Panc1 (cell line): Measurements from ENCODE around the gene GCC2. TPM values are rescaled to one million over a fixed set of nuclear protein-coding genes. Genes with fewer than 3 reads are reported as not detected.

ENCODE experiments used
- ATAC-seq: fragments of 200-7000 bp; cut with Tn5 transposase; 2 replicates; pipeline ENCODE4 v1.9.1; 2020; ENCODE audit warnings: mild to moderate bottlenecking, moderate library complexity
- BruUV-seq: library from RNA; stranded (reverse); fragments of 400-500 nt; replicated peaks from 2 replicates; lab custom pipeline; 2021; lab: Mats Ljungman, UMichigan
- CTCF ChIA-PET: fragments of 300-600 bp; sonication (Branson Sonifier 250); formaldehyde crosslinking; loops from one replicate; lab custom pipeline; 2022; ENCODE audit warnings: antibody characterized with exemption; lab: Charles Lee
- POLR2A ChIA-PET: fragments of 300-600 bp; sonication (Branson Sonifier 250); formaldehyde crosslinking; loops from one replicate; lab custom pipeline; 2022; ENCODE audit warnings: antibody characterized with exemption; lab: Charles Lee
- DNase-seq: peaks from one replicate; pipeline ENCODE4 v3.0.0-alpha.2; 2010; ENCODE audit warnings: low read depth, low spot score
- H3K27ac ChIP-seq: 2 replicates; pipeline ENCODE4 v1.5.1; 2011; ENCODE audit warnings: mild to moderate bottlenecking, low read length, inconsistent platforms
- H3K27me3 ChIP-seq: fragments of 200-500 bp; sonication (Bioruptor generic); 2 replicates; pipeline ENCODE4 v1.6.0; 2014; ENCODE audit warnings: low read length, inconsistent platforms; ENCODE audit not compliant: control insufficient read depth, insufficient read depth
- H3K36me3 ChIP-seq: fragments of 200-500 bp; sonication (Bioruptor generic); 2 replicates; pipeline ENCODE4 v1.5.1; 2014; ENCODE audit warnings: inconsistent platforms, mild to moderate bottlenecking, low read length, moderate library complexity; ENCODE audit not compliant: control insufficient read depth, insufficient read depth
- H3K4me1 ChIP-seq: 2 replicates; pipeline ENCODE4 v1.5.1; 2011; ENCODE audit warnings: inconsistent platforms, mild to moderate bottlenecking, low read length, moderate library complexity; ENCODE audit not compliant: control insufficient read depth, insufficient read depth
- H3K4me3 ChIP-seq, 2 experiments: 2 replicates each; pipeline ENCODE4 v1.5.1; 2011 to 2012; ENCODE audit warnings: low read depth in 2 of 2, low read length in 2 of 2, mild to moderate bottlenecking in 2 of 2, inconsistent platforms in 1 of 2, moderate library complexity in 1 of 2
- H3K9me3 ChIP-seq: fragments of 200-500 bp; sonication (Bioruptor generic); 2 replicates; pipeline ENCODE4 v1.5.1; 2014; ENCODE audit warnings: low read depth, mild to moderate bottlenecking, inconsistent platforms, low read length, moderate library complexity; ENCODE audit not compliant: control insufficient read depth, insufficient read depth
- CTCF ChIP-seq: fragments of 450-650 bp; IDR thresholded peaks from 2 replicates; pipeline ENCODE4 v1.5.1; 2017; ENCODE audit warnings: mild to moderate bottlenecking
- POLR2AphosphoS5 ChIP-seq: IDR thresholded peaks from 2 replicates; pipeline ENCODE4 v1.6.1; 2012; ENCODE audit warnings: mild to moderate bottlenecking, low read depth, low read length, moderate library complexity
- REST ChIP-seq, 2 experiments: IDR thresholded peaks; 2 replicates each; pipeline ENCODE4 v1.6.1; 2011 to 2012; ENCODE audit warnings: low read depth in 2 of 2, control low read depth in 1 of 2, low read length in 1 of 2, mild to moderate bottlenecking in 1 of 2, moderate library complexity in 1 of 2; ENCODE audit not compliant: insufficient read depth in 1 of 2
- SIN3A ChIP-seq: IDR thresholded peaks from 2 replicates; pipeline ENCODE4 v1.6.1; 2012; ENCODE audit warnings: low read depth, mild to moderate bottlenecking, low read length, moderate library complexity, borderline replicate concordance; ENCODE audit not compliant: insufficient read depth
- TCF7L2 ChIP-seq: IDR thresholded peaks from 2 replicates; pipeline ENCODE4 v1.6.1; 2011; ENCODE audit warnings: mild to moderate bottlenecking, low read depth, low read length, inconsistent platforms
- in situ Hi-C: cut with HindIII; loops from 2 replicates; pipeline ENCODE4 v1.10.0; 2016; ENCODE audit warnings: low sequenced_read_pairs, low pct_unique_long_range_greater_than_20kb
- intact Hi-C: fragments of 100-400 bp; cut with micrococcal nuclease; formaldehyde crosslinking; loops from one replicate; pipeline ENCODE4 v1.10.0; 2022; ENCODE audit not compliant: unreplicated experiment
- total RNA-seq: library from RNA; stranded (reverse); gene quantifications from one replicate; pipeline ENCODE4 v1.2.1, GENCODE V29; 2021; ENCODE audit not compliant: unreplicated experiment

Gene GCC2
- total RNA-seq, 1 experiment from 2014 or later: 23.4 TPM

- Histone ChIP-seq H3K27ac (no peak overlapping the region), H3K27me3 (no peaks in the 10 kb centered on the region), H3K4me3 (no peak overlapping the region), H3K4me1 (peaks cover 6% of the 10 kb centered on the region), H3K9me3 (no peaks in the 10 kb centered on the region), H3K36me3 (peaks cover 1% of the 10 kb centered on the region; the same call in 1 of the 2 replicates)
- ChIA-PET CTCF (no interaction called here), POLR2A (no interaction called here)
- intact Hi-C loops (no loop called here), in situ Hi-C loops (loop anchor here (25.0 kb wide), 1 partner anchor 108 kb away; no protein-coding TSS in a partner anchor)
- TF ChIP-seq CTCF: no peak
- TF ChIP-seq POLR2AphosphoS5: no peak
- TF ChIP-seq REST (IDR thresholded peaks at IDR 0.05; ENCODE audit: insufficient read depth in 1 of 2, low read depth in 2 of 2, low read length in 1 of 2): no peak
- no peak for TF ChIP-seq SIN3A
- TF ChIP-seq TCF7L2: no peak
- DNase-seq: no peak
- BruUV-seq: no TSS peak
- no peak for ATAC-seq
These were observed 5.4 kb downstream of the GCC2 start for GRCh38 chr2:108454440-108454839.

- intact Hi-C loops (no loop called here), in situ Hi-C loops (loop anchor here (25.0 kb wide), 1 partner anchor 107 kb away; no protein-coding TSS in a partner anchor)
- Histone ChIP-seq H3K27ac (no peak overlapping the region), H3K4me3 (no peak overlapping the region), H3K36me3 (no peaks in the 10 kb centered on the region; the same call in 1 of the 2 replicates), H3K27me3 (no peaks in the 10 kb centered on the region), H3K4me1 (no peaks in the 10 kb centered on the region), H3K9me3 (no peaks in the 10 kb centered on the region)
- POLR2A ChIA-PET: no interaction called here
- ATAC-seq (no peak), DNase-seq (no peak)
- BruUV-seq: no TSS peak
- CTCF ChIA-PET: no interaction called here
- TF ChIP-seq REST (IDR thresholded peaks at IDR 0.05; ENCODE audit: insufficient read depth in 1 of 2, low read depth in 2 of 2, low read length in 1 of 2) (no peak), CTCF (no peak), TCF7L2 (no peak), POLR2AphosphoS5 (no peak), SIN3A (no peak)
These were observed 6.6 kb downstream of the GCC2 start for GRCh38 chr2:108455571-108455970.
